AG08396 (cell line): Measurements from ENCODE around the gene APOBEC4.
A peak's percentile ranks its signal among the peaks of the same experiment; 100 is the strongest.

ENCODE experiments used
- DNase-seq: peaks from one replicate; pipeline ENCODE4 v3.0.0; 2012; ENCODE audit warnings: low spot score, mixed read lengths

APOBEC4 gene

DNA sequence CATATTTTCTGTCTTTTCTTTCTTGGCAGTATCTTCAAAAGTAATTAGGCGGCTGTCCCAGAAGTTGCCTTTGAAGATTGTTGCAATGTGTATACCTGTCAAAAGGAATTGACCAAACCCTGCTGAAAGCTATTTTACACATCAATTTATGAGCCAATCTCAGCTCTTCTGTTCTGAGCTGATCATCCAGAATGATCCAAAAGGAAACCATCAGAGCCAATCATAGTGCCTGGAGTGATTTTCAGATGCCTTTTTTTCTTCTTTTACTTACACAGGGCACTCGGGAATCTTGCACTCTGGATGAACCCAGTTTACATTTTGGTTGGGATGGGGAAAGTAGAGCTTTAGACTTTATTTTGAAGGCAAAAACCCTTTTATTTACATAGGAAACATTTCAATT lies 21.8 kb upstream of the APOBEC4 start:
- no peak for DNase-seq

- DNase-seq, result no peak
These were observed 21.2 kb upstream of the APOBEC4 start for GRCh38 chr1:183674339-183674738.

- no peak for DNase-seq
These were observed 20.6 kb upstream of the APOBEC4 start for GRCh38 chr1:183673605-183674323.

GRCh38 chr1:183670169-183670568 lies 17.1 kb upstream of the APOBEC4 start:
- DNase-seq, result no peak

DNA sequence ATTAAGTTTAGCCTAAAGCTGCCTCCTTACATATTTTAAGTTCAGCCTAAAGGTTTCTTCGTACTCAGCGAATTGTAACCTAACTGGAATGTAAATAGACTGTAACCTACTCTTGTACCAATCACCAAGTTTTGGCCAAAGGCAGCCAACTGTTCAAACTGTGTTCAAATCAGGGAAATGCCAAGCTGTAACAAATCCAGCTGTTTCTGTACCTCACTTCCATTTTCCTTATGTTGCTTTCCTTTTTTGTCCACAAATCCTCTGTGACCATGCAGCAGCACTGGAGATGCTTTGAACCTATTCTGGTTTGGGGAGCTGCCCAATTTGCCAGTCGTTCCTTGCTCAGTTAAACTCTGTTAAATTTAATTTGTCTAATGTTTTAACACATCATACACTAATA lies 3.2 kb upstream of the APOBEC4 start:
- DNase-seq, result no peak

GRCh38 chr1:183655562-183656075 lies 2.5 kb upstream of the APOBEC4 start:
- peak; percentile 77 for DNase-seq

GRCh38 chr1:183654706-183655105 lies 1.6 kb upstream of the APOBEC4 start:
- DNase-seq, result no peak

- no peak for DNase-seq
These were observed 848 bp upstream of the APOBEC4 start for GRCh38 chr1:183653876-183654451.

- no peak for DNase-seq
These were observed 312 bp upstream of the APOBEC4 start for GRCh38 chr1:183653462-183653794.

DNA sequence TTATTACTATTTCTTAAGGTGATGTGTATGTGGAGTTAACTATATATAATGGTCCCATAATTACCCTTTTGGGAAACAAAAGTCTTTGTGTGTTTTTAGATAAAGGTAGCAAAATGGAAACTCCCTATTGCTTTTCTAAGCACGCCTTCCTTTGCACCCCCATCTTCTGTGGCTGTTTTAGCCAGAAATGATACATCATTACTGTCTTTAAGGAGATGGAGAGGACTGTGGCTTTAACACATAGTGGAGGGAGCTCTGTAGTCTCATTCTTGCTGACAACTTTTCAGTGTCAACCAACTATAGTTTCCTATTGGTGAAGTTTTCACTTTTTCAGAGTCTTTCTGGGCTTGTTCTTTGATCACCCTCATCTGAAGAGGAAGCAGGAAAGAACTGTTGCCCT lies 1.0 kb downstream of the APOBEC4 start:
- DNase-seq, result no peak

DNA sequence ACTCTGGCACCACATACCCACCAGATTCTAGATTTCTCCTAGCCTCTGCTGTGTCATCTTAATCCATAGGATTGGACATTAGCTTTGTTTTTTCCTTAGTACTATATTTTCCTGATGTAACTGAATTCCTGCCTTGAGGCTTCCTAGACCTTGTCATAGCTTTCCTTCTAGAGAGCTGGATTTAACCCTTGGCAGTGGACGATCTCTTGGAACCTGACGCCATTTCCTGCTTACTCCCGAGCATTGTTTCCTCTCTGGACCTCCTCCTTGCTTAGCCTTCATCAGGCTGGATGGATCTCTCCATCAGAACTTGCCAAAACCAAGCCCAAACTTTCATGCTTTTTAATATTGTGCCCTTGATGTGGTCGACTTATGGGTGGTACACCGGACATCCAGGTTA lies 1.5 kb downstream of the APOBEC4 start:
- no peak for DNase-seq

GRCh38 chr1:183648042-183648441 lies 5.1 kb downstream of the APOBEC4 start:
- no peak for DNase-seq

GRCh38 chr1:183646776-183647175 lies 6.3 kb downstream of the APOBEC4 start:
- no peak for DNase-seq

DNA sequence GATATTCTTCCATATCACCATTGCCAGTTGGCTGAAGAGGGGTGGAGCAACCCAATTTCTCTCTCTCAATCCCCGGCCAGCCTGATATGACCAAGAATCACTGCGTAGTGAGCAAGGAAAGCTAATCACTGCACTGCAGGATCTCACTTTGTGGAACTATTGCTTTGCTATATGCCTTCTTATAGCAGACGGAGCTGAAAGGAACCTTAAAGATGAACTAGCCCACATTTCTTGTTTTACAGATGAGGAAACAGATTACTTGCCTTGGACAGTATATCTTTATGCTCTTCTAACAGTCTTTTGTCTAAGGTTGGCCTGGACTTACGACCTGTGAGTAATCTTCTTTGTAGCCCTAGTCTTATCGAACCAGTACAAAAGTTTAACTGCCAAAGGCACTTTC lies 7.6 kb downstream of the APOBEC4 start:
- no peak for DNase-seq

- no peak for DNase-seq
These were observed 10.9 kb downstream of the APOBEC4 start for GRCh38 chr1:183642166-183642565.

GRCh38 chr1:183640193-183640592 lies 12.9 kb downstream of the APOBEC4 start:
- no peak for DNase-seq

- DNase-seq, result no peak
These were observed 14.3 kb downstream of the APOBEC4 start for GRCh38 chr1:183638649-183639387.

GRCh38 chr1:183636783-183637182 lies 16.3 kb downstream of the APOBEC4 start:
- no peak for DNase-seq

DNA sequence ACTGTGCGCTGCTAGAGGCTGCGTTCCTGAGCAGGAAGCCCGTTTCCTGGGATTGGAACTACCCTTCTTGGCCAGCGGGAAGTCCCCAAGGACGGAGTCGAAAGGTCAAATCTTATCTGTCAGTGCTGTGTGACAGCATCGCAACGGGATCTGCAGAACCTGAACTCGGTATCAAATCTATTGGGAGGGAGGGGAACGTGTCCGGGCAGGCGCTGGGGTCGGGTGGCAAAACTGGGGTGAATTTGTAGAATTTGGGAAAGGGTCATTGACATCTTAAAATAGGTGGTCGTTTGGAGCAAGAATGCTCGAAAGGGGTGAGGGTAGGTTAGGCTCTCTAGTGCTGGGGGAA lies 16.8 kb downstream of the APOBEC4 start:
- DNase-seq, result no peak

DNA sequence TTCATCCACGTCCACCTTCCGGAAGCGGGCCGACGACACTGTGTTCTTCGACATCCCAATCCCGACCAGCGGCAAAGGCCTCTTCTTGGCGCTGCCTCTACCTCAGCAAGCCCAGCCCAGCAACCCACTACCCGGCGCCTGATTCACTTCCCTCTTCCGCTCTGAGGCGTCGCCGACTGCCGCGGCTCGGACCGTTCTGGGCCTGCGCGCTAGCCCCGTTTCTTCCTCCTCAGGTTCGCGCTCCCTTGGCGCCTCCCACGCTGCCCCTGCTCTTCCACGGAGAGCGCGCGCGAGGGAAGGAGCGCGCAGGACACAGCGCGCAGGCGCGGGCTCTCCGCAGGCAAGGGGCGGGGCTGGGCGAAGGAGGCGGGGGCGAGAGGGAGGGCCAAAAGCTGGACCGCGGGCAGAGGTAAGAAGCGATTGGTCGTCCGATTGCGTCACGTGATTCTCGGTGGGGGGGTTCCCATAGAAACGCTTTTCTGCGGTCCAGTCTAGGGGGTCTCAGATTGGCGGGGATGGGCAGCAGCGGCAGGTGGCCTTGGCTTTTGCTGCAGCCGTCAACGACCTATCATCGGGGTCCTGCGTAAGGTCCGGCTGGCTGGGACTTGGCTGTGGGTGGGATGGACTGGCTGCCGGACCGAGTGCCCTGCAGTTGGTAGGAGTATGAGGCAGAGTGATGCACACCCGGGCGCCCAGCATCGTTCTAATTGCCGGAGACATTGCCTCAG lies 17.3 kb downstream of the APOBEC4 start, which contains the start of gene ARPC5:
TSS of gene ARPC5 (minus strand) at position 178 of the 728 bp plus-strand sequence. CDS start at position 54, 124 bp downstream.
- peak; percentile 96 for DNase-seq

- DNase-seq, result peak; percentile 40
These were observed 18.0 kb downstream of the APOBEC4 start for GRCh38 chr1:183635099-183635605.

- no peak for DNase-seq
These were observed 18.6 kb downstream of the APOBEC4 start for GRCh38 chr1:183634429-183635065.
